ENCODE measurements around the gene NKIRAS1. TPM values are rescaled to one million over a fixed set of nuclear protein-coding genes. Genes with fewer than 3 reads are reported as not detected.
"Not testable (repeated sequence)": the region's sequence is repeated elsewhere in the genome, so short reads cannot be mapped to it uniquely, and the experiment has no call there.

Gene NKIRAS1
- polyA plus RNA-seq, 3 donors, result 0.69 to 2.0 (median 1.9) TPM

DNA sequence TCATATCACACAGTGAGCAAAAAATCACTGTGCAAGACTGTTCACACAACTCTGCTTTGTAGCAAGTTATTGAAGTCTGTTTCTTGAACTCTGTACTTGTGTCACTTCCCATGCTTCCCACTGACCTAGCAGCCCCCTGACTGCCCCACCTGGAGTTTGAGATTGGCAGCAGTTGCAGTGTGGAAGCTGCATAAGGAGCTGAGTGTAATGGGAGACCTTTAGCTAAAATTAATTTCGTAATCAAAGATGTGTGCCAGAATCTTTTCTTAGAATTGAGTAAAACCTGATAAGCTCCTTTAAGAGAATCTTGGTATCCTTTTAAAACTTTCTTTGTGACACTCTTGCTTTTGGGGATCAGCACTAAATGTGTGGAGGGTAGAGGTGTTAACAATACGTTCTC lies 42.8 kb downstream of the NKIRAS1 start:
- H3K27ac Mint-ChIP-seq, result peak overlapping the region in 2 of 7 donors; percentile 37 to 41
- TF ChIP-seq CTCF (IDR thresholded peaks at IDR 0.05), result no peak

GRCh38 chr3:23872330-23872729 lies 44.5 kb downstream of the NKIRAS1 start:
- Mint-ChIP-seq H3K36me3 (peaks cover 0 to 2% of the 10 kb centered on the region in 2 donors), H3K9me3 (peaks cover 0 to 3% (median 0%) of the 10 kb centered on the region in 7 donors), H3K4me3 (no peak overlapping the region), H3K27ac (no peak overlapping the region), H3K4me1 (peaks cover 21% of the 10 kb centered on the region), H3K27me3 (ENCODE audit: low read depth in 3 of 3) (peaks cover 0 to 4% (median 0%) of the 10 kb centered on the region in 3 donors)
- peaks cover 49% of the 10 kb centered on the region for H3K79me2 ChIP-seq (ENCODE audit: insufficient read depth, low read length)
- no peaks in the 10 kb centered on the region for H3K27me3 ChIP-seq (ENCODE audit: control insufficient read depth in 2 of 2, insufficient read depth in 2 of 2, low read length in 2 of 2)
- intact Hi-C loops (cut with micrococcal nuclease), result no loop called here
- TF ChIP-seq CTCF (IDR thresholded peaks at IDR 0.05), result no peak
- no peaks in the 10 kb centered on the region for H3K36me3 ChIP-seq (replicated peaks in 1 of 2; ENCODE audit: control insufficient read depth in 1 of 2, insufficient read depth in 2 of 2, low read length in 2 of 2)
- no peak for DNase-seq
- no peak overlapping the region for H3K27ac ChIP-seq (ENCODE audit: low read depth in 1 of 2, low read length in 2 of 2)
- no peak overlapping the region for H3K4me2 ChIP-seq (replicated peaks; ENCODE audit: extremely low read depth, low read length, poor library complexity, severe bottlenecking)
- no peak overlapping the region for H2AFZ ChIP-seq (ENCODE audit: insufficient read depth, low read depth, low read length, poor library complexity, severe bottlenecking)
- H3K4me1 ChIP-seq (ENCODE audit: control insufficient read depth in 1 of 2, insufficient read depth in 2 of 2, low read length in 2 of 2), result peaks cover 8 to 9% of the 10 kb centered on the region in 2 donors
- no CpG with 5 or more reads among the region's 3 CpGs for WGBS (ENCODE audit: insufficient coverage)
- no peaks in the 10 kb centered on the region for H3K9me3 ChIP-seq (replicated peaks in 1 of 2; ENCODE audit: control insufficient read depth in 1 of 2, insufficient read depth in 1 of 2, low read length in 2 of 2)
- no peak overlapping the region for H3K4me3 ChIP-seq (replicated peaks in 1 of 3; ENCODE audit: low read depth in 2 of 3, low read length in 3 of 3)
- peaks cover 73% of the 10 kb centered on the region for H4K20me1 ChIP-seq (ENCODE audit: insufficient read depth, low read length)
- no peak overlapping the region for H3K9ac ChIP-seq (ENCODE audit: insufficient read depth, low read length, poor library complexity, severe bottlenecking)

More for the DNA sequence above, 42.8 kb downstream of the NKIRAS1 start:
- Histone ChIP-seq H3K9ac (ENCODE audit: insufficient read depth, low read length, poor library complexity, severe bottlenecking) (no peak overlapping the region), H3K79me2 (ENCODE audit: insufficient read depth, low read length) (peaks cover 46% of the 10 kb centered on the region), H3K4me1 (ENCODE audit: control insufficient read depth in 1 of 2, insufficient read depth in 2 of 2, low read length in 2 of 2) (peaks cover 10 to 11% of the 10 kb centered on the region in 2 donors), H3K9me3 (replicated peaks in 1 of 2; ENCODE audit: control insufficient read depth in 1 of 2, insufficient read depth in 1 of 2, low read length in 2 of 2) (no peaks in the 10 kb centered on the region), H3K4me3 (replicated peaks in 1 of 3; ENCODE audit: low read depth in 2 of 3, low read length in 3 of 3) (no peak overlapping the region), H3K27me3 (ENCODE audit: control insufficient read depth in 2 of 2, insufficient read depth in 2 of 2, low read length in 2 of 2) (no peaks in the 10 kb centered on the region), H4K20me1 (ENCODE audit: insufficient read depth, low read length) (peaks cover 75% of the 10 kb centered on the region), H3K4me2 (replicated peaks; ENCODE audit: extremely low read depth, low read length, poor library complexity, severe bottlenecking) (no peak overlapping the region), H2AFZ (ENCODE audit: insufficient read depth, low read depth, low read length, poor library complexity, severe bottlenecking) (no peak overlapping the region), H3K27ac (ENCODE audit: low read depth in 1 of 2, low read length in 2 of 2) (no peak overlapping the region), H3K36me3 (replicated peaks in 1 of 2; ENCODE audit: control insufficient read depth in 1 of 2, insufficient read depth in 2 of 2, low read length in 2 of 2) (peaks cover 0 to 6% of the 10 kb centered on the region in 2 donors)
- intact Hi-C loops (cut with micrococcal nuclease), result no loop called here
- Mint-ChIP-seq H3K27me3 (ENCODE audit: low read depth in 3 of 3) (peaks cover 0 to 4% (median 0%) of the 10 kb centered on the region in 3 donors), H3K36me3 (peaks cover 0 to 5% of the 10 kb centered on the region in 2 donors), H3K4me3 (no peak overlapping the region), H3K4me1 (peaks cover 26% of the 10 kb centered on the region), H3K9me3 (peaks cover 0 to 3% (median 0%) of the 10 kb centered on the region in 7 donors)
- WGBS (ENCODE audit: insufficient coverage), result no CpG with 5 or more reads among the region's 2 CpGs
- no peak for DNase-seq

DNA sequence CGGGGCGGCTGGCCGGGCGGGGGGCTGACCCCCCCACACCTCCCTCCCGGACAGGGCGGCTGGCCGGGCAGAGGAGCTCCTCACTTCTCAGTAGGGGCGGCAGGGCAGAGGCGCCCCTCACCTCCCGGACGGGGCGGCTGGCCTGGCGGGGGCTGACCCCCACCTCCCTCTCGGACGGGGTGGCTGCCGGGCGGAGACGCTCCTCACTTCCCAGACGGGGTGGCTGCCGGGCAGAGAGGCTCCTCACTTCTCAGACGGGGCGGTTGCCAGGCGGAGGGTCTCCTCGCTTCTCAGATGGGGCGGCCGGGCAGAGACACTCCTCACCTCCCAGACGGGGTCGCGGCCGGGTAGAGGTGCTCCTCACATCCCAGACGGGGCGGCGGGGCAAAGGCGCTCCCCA lies 45.4 kb downstream of the NKIRAS1 start:
- H2AFZ ChIP-seq (ENCODE audit: insufficient read depth, low read depth, low read length, poor library complexity, severe bottlenecking); H3K36me3 ChIP-seq (replicated peaks in 1 of 2; ENCODE audit: control insufficient read depth in 1 of 2, insufficient read depth in 2 of 2, low read length in 2 of 2); DNase-seq; H3K9ac ChIP-seq (ENCODE audit: insufficient read depth, low read length, poor library complexity, severe bottlenecking); intact Hi-C loops (cut with micrococcal nuclease); H3K27me3 ChIP-seq (ENCODE audit: control insufficient read depth in 2 of 2, insufficient read depth in 2 of 2, low read length in 2 of 2); H3K4me3 Mint-ChIP-seq; H3K4me1 ChIP-seq (ENCODE audit: control insufficient read depth in 1 of 2, insufficient read depth in 2 of 2, low read length in 2 of 2); H3K4me2 ChIP-seq (replicated peaks; ENCODE audit: extremely low read depth, low read length, poor library complexity, severe bottlenecking); H3K9me3 ChIP-seq (replicated peaks in 1 of 2; ENCODE audit: control insufficient read depth in 1 of 2, insufficient read depth in 1 of 2, low read length in 2 of 2); H3K27ac Mint-ChIP-seq; H3K27me3 Mint-ChIP-seq (ENCODE audit: low read depth in 3 of 3); H3K4me3 ChIP-seq (replicated peaks in 1 of 3; ENCODE audit: low read depth in 2 of 3, low read length in 3 of 3); H3K27ac ChIP-seq (ENCODE audit: low read depth in 1 of 2, low read length in 2 of 2); H3K36me3 Mint-ChIP-seq; H3K9me3 Mint-ChIP-seq: not testable (repeated sequence)
- peaks cover 72% of the 10 kb centered on the region for H4K20me1 ChIP-seq (ENCODE audit: insufficient read depth, low read length)
- WGBS (ENCODE audit: insufficient coverage), result no CpG with 5 or more reads among the region's 34 CpGs
- H3K4me1 Mint-ChIP-seq, result peaks cover 11% of the 10 kb centered on the region
- H3K79me2 ChIP-seq (ENCODE audit: insufficient read depth, low read length), result peaks cover 50% of the 10 kb centered on the region

Measured in CD14-positive monocyte (primary cell).